Cardiac fibroblast (primary cell): Measurements from ENCODE around the gene TMEM256.
"Not testable (repeated sequence)": the region's sequence is repeated elsewhere in the genome, so short reads cannot be mapped to it uniquely, and the experiment has no call there.

Experiments
- DNase-seq, 2 donors: peaks; one replicate each; pipeline versions ENCODE4 v3.0.0 to v3.0.0-alpha.2; 2010; ENCODE audit warnings: low read depth in 2 of 2
- H3K4me3 ChIP-seq, 2 donors: replicated peaks in 1 of 2; 1 replicate in 1 of 2; 2 replicates in 1 of 2; pipeline ENCODE4 v1.5.1; 2011; ENCODE audit warnings: low read depth in 2 of 2, low read length in 2 of 2, mild to moderate bottlenecking in 2 of 2, moderate library complexity in 1 of 2
- CTCF ChIP-seq: IDR thresholded peaks from one replicate; pipeline ENCODE4 v1.5.1; 2011; ENCODE audit warnings: low read depth, mild to moderate bottlenecking, low read length, inconsistent platforms

The TMEM256 gene

GRCh38 chr17:7379134-7379533, 24.8 kb downstream of the TMEM256 start:
- no peak for DNase-seq
- H3K4me3 ChIP-seq: no peak overlapping the region
- TF ChIP-seq CTCF: no peak

GRCh38 chr17:7374353-7374752, 29.5 kb downstream of the TMEM256 start:
- no peak for DNase-seq
- TF ChIP-seq CTCF: no peak
- no peak overlapping the region for H3K4me3 ChIP-seq

GRCh38 chr17:7370853-7371252, 33.0 kb downstream of the TMEM256 start:
- H3K4me3 ChIP-seq: no peak overlapping the region
- no peak for TF ChIP-seq CTCF
- DNase-seq: no peak

GRCh38 chr17:7369825-7370224, 34.1 kb downstream of the TMEM256 start:
- H3K4me3 ChIP-seq: no peak overlapping the region
- TF ChIP-seq CTCF: no peak
- DNase-seq: no peak

GRCh38 chr17:7368599-7368994, 35.3 kb downstream of the TMEM256 start:
- H3K4me3 ChIP-seq, DNase-seq: not testable (repeated sequence)

GRCh38 chr17:7367918-7368598, 35.8 kb downstream of the TMEM256 start:
- TF ChIP-seq CTCF: no peak
- H3K4me3 ChIP-seq: no peak overlapping the region
- DNase-seq: no peak

- TF ChIP-seq CTCF: no peak
- no peak overlapping the region for H3K4me3 ChIP-seq
- no peak for DNase-seq
Measured at GRCh38 chr17:7367083-7367482, 36.8 kb downstream of the TMEM256 start.

GRCh38 chr17:7365963-7366362, 37.9 kb downstream of the TMEM256 start:
- DNase-seq, H3K4me3 ChIP-seq: not testable (repeated sequence)
